ENCODE data around the gene NAT14.

DNA sequence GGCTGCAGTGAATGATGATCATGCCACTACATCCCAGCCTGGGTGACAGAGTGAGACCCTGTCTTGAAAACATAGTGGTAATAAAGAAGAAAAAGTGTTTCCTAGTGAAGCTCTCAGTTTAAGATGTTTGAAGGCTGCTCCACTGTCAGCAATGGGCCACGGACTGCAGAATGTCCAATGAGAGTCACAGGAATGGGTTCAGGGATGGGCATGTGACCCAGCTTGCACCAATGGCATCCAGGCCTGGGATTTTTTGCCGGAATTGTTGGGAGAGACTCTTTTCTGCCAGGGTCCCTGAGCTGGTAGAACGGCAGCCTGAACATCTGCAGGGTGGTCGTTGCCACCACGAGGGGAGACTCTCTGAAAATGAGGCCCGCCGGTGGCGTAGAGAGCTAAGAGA, 48.1 kb upstream of the NAT14 start:
- TF ChIP-seq, protein P1, sequence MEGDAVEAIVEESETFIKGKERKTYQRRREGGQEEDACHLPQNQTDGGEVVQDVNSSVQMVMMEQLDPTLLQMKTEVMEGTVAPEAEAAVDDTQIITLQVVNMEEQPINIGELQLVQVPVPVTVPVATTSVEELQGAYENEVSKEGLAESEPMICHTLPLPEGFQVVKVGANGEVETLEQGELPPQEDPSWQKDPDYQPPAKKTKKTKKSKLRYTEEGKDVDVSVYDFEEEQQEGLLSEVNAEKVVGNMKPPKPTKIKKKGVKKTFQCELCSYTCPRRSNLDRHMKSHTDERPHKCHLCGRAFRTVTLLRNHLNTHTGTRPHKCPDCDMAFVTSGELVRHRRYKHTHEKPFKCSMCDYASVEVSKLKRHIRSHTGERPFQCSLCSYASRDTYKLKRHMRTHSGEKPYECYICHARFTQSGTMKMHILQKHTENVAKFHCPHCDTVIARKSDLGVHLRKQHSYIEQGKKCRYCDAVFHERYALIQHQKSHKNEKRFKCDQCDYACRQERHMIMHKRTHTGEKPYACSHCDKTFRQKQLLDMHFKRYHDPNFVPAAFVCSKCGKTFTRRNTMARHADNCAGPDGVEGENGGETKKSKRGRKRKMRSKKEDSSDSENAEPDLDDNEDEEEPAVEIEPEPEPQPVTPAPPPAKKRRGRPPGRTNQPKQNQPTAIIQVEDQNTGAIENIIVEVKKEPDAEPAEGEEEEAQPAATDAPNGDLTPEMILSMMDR (IDR thresholded peaks at IDR 0.05 in 2 of 3, conservative IDR thresholded peaks at IDR 0.05 in 1 of 3; ENCODE audit: borderline replicate concordance in 1 of 3, insufficient read depth in 1 of 3, low read depth in 2 of 3, low read length in 2 of 3): no peak
- no peak for TF ChIP-seq EZH2phosphoT487 (IDR thresholded peaks at IDR 0.05; ENCODE audit: borderline replicate concordance)
- no peak for TF ChIP-seq EGR1 (IDR thresholded peaks at IDR 0.05; ENCODE audit: low read depth)
- no peak for TF ChIP-seq MAX (IDR thresholded peaks at IDR 0.05)
- TF ChIP-seq SIN3A (IDR thresholded peaks at IDR 0.05; ENCODE audit: low read depth): no peak
- no peak for TF ChIP-seq POLR2AphosphoS5 (IDR thresholded peaks at IDR 0.05; ENCODE audit: low read depth, low read length)
- TF ChIP-seq CEBPB (IDR thresholded peaks at IDR 0.05; ENCODE audit: low read depth): no peak
- no peak for TF ChIP-seq POLR2A (IDR thresholded peaks at IDR 0.05; ENCODE audit: borderline replicate concordance, extremely low read depth, insufficient read depth, insufficient read length)
- no peak for TF ChIP-seq ZNF274 (IDR thresholded peaks at IDR 0.05; ENCODE audit: low read depth, low read length)
- no peak for TF ChIP-seq REST (IDR thresholded peaks at IDR 0.05; ENCODE audit: low read depth)
- no peak for TF ChIP-seq SP1 (IDR thresholded peaks at IDR 0.05; ENCODE audit: low read depth)
- no peak for TF ChIP-seq ELF1 (IDR thresholded peaks at IDR 0.05; ENCODE audit: borderline replicate concordance, low read depth)
- TF ChIP-seq JUND (IDR thresholded peaks at IDR 0.05): no peak
